K562 (cell line): ENCODE measurements around the gene UTS2R. TPM values are rescaled to one million over a fixed set of nuclear protein-coding genes. Genes with fewer than 3 reads are reported as not detected.

Experiments used
- AFF1 ChIP-seq, 2 experiments: fragments of 450-650 bp; IDR thresholded peaks; 2 replicates each; pipeline ENCODE4 v1.6.1; 2018; ENCODE audit warnings: mild to moderate bottlenecking in 2 of 2, low read depth in 1 of 2; ENCODE audit not compliant: partially characterized antibody in 2 of 2
- BRF2 ChIP-seq: IDR thresholded peaks from 3 replicates; pipeline ENCODE4 v1.6.1; 2011; ENCODE audit warnings: borderline replicate concordance, mild to moderate bottlenecking; ENCODE audit not compliant: insufficient read length, insufficient read depth
- CEBPZ ChIP-seq: fragments of 150-350 bp; IDR thresholded peaks from 2 replicates; pipeline ENCODE4 v1.6.1; 2014; ENCODE audit warnings: low read depth, mild to moderate bottlenecking, low read length, borderline replicate concordance
- CTCFL ChIP-seq: IDR thresholded peaks from 2 replicates; pipeline ENCODE4 v1.6.1; 2011; ENCODE audit warnings: borderline replicate concordance, low read depth, mild to moderate bottlenecking, moderate library complexity, low read length; ENCODE audit not compliant: insufficient read depth, poor library complexity, severe bottlenecking
- CUX1 ChIP-seq: fragments of 200-800 bp; sonication (Bioruptor generic); IDR thresholded peaks from 2 replicates; pipeline ENCODE4 v1.6.1; 2016; ENCODE audit warnings: missing genetic modification characterization, missing compliant biosample characterization
- HEY1 ChIP-seq: fragments of 250-450 bp; sonication (Bioruptor Pico); IDR thresholded peaks from 2 replicates; pipeline ENCODE4 v1.5.0; 2020; ENCODE audit warnings: mild to moderate bottlenecking, moderate library complexity, borderline replicate concordance
- KLF6 ChIP-seq: fragments of 250-450 bp; sonication (Bioruptor Pico); IDR thresholded peaks from 2 replicates; pipeline ENCODE4 v1.4.0; 2020; ENCODE audit warnings: mild to moderate bottlenecking, moderate library complexity, borderline replicate concordance
- SMAD2 ChIP-seq: fragments of 150-350 bp; IDR thresholded peaks from 2 replicates; pipeline ENCODE4 v1.6.1; 2014; ENCODE audit warnings: low read depth, mild to moderate bottlenecking, low read length
- TAF7 ChIP-seq: fragments of 450-650 bp; IDR thresholded peaks from 2 replicates; pipeline ENCODE4 v1.6.1; 2016; ENCODE audit warnings: missing genetic modification characterization, missing compliant biosample characterization
- ZNF253 ChIP-seq: fragments of 250-450 bp; sonication (Bioruptor Pico); conservative IDR thresholded peaks from 2 replicates; pipeline ENCODE4 v1.6.1; 2021; ENCODE audit warnings: mild to moderate bottlenecking
- ZNF785 ChIP-seq: fragments of 250-450 bp; sonication (Bioruptor Pico); IDR thresholded peaks from 2 replicates; pipeline ENCODE4 v1.4.0; 2020; ENCODE audit warnings: mild to moderate bottlenecking
- polyA plus RNA-seq, 8 experiments: library from polyadenylated mRNA; depleted of rRNA in 4 of 8; stranded (reverse) in 5 of 8; unstranded in 3 of 8; fragments of >200 nt; fragmentation: Nextera tagmentation in 2 of 8; fragmentation: Illumina TruSeq in 1 of 8; extraction: Ambion mirVana in 2 of 8; extraction: Trizol in 1 of 8; gene quantifications; 2 replicates each; pipeline versions ENCODE4 v1.2.1 to v1.2.3, GENCODE V29; 2011 to 2014; ENCODE audit warnings: inconsistent platforms in 1 of 8, missing spikeins in 1 of 8
- total RNA-seq, 7 experiments: library from RNA; depleted of rRNA in 6 of 7; stranded (reverse); fragments of >200 nt in 6 of 7; fragmentation: Illumina TruSeq in 2 of 7; extraction: Trizol in 2 of 7; gene quantifications; 2 replicates each; pipeline versions ENCODE4 v1.2.1 to v1.2.3, GENCODE V29; 2011 to 2021; ENCODE audit warnings: low replicate concordance in 1 of 7

The UTS2R gene
- total and polyA plus RNA-seq, 9 of the 15 experiments (the other 6 are each of a cell fraction or from before 2014, with no cell fraction given) = 0.22 TPM; not detected in 8

GRCh38 chr17:82392941-82393340 is 21.4 kb downstream of the UTS2R start (continued):
- no peak for TF ChIP-seq CUX1 (CRISPR knock-in tag)
- TF ChIP-seq ZNF253 (CRISPR knock-in tag) = no peak
- TF ChIP-seq KLF6 (CRISPR knock-in tag) = no peak
- no peak for TF ChIP-seq HEY1 (CRISPR knock-in tag)
- no peak for TF ChIP-seq TAF7 (tag)
- TF ChIP-seq CEBPZ = no peak
- no peak for TF ChIP-seq AFF1 (IDR thresholded peaks at IDR 0.05; ENCODE audit: low read depth in 1 of 2, partially characterized antibody in 2 of 2)
- TF ChIP-seq CTCFL = no peak
- no peak for TF ChIP-seq ZNF785 (CRISPR knock-in tag)
- no peak for TF ChIP-seq BRF2
- TF ChIP-seq SMAD2 = no peak
